GM18858 (cell line): ENCODE results near the gene ATP5F1D.

Source experiments
- ATAC-seq: cut with Tn5 transposase; IDR thresholded peaks from one replicate; pipeline ENCODE4 v1.9.1; 2021; ENCODE audit not compliant: unreplicated experiment

The ATP5F1D gene

DNA sequence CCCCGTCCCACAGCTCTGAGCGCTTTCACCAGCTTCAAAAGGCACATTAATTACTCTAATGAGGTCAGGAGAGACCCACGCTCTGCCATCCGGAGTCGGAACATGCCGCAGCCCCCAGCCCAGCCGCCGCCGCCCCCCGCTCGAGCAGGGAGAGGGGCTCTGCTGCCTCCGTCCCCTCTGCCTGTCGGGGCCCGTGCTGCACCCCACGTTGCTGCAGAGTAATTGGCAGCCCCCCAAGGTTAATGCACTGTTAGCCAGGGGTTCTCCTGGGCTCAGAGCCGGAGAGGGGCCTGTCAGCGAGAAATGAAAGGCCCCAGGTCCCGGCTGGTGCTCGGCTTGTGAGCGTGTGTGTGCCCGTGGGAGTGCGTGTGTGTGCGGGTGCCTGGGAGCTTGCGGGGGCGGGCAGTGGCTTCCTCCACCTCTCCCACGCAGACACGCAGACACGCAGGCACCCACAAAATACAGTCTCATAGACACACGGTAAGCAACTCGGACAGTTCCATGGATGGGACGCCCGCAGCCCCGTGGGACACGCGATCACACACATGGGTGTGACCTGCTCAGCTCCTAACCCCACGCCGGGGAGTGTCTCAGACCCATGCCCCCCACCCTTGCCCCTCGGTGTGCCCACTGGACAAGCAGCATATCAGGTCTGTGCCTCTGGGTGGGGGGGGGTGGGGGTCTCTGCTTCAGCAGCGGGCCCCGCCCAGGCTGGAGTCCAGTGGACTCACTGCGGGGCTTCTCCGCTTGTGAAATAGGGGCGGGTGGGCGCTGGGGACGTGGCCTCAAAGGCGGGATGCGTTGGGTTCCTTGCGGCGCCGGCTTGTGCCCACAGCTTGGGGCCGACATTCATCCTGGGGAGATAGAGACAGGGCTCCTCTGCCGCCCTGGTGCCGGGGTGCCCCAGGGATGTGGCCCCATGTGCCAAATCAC, 39.4 kb downstream of the ATP5F1D start:
- ATAC-seq: no peak

DNA sequence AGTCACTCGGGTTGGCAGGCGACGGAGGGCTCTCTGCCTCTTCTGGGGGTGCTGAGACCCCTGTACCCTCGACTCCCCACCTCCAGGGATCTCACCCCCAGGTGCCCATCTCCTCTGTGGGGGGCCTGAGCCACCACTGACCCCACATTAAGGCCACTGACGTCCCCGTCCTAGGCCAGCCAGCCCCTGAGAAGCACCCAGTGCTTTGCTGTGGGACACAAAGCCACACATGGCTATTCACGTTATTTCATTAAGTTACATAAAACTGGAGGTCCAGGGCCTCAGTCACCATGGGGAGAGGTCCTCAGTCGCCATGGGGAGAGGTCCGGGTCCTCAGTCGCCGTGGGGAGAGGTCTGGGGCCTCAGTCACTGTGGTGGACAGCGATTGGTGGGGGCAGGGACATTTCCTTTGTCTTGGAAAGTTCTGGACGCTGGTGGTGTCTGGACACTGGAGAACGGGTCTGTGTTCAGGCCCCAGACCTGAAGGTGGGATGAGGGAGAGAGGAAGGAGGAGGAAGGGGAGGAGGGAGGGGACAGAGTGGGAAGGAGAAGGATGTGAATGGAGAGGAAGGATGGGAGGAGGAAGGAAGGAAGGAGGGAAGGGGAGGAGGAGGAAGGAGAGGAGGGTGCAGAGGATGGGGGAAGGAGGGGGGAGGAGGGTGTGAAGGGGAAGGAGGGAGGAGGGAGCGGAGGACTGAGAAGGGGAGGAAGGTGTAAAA, 40.2 kb downstream of the ATP5F1D start:
- ATAC-seq: no peak

DNA sequence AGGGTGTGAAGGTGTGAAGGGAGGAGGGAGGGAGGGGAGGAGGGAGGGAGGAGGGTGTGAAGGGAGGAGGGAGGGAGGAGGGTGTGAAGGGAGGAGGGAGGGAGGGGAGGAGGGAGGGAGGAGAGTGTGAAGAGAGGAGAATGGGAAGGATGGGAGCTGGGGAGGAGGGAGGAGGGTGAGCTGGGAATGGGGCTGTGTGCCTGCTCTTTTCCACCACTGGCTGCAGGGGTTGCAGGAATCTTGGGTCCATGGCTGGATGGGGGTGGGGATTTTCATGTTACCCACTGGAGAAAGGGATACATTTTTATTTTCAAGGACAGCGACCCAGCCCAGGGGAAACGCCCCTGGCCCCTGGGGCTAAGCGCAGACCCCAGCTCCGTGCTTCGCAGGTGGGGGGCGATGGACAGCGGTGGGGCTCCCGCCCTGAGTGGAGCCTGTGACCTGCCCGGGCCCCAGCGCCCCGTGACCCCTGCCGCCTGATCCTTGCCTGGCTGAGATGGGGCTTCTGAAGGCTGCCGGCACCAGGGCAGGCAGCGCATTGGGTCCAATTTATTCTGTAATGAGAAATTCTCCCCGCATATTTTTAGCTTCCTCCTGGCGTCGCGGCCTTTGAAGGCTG, 41.1 kb downstream of the ATP5F1D start:
- ATAC-seq: no peak

DNA sequence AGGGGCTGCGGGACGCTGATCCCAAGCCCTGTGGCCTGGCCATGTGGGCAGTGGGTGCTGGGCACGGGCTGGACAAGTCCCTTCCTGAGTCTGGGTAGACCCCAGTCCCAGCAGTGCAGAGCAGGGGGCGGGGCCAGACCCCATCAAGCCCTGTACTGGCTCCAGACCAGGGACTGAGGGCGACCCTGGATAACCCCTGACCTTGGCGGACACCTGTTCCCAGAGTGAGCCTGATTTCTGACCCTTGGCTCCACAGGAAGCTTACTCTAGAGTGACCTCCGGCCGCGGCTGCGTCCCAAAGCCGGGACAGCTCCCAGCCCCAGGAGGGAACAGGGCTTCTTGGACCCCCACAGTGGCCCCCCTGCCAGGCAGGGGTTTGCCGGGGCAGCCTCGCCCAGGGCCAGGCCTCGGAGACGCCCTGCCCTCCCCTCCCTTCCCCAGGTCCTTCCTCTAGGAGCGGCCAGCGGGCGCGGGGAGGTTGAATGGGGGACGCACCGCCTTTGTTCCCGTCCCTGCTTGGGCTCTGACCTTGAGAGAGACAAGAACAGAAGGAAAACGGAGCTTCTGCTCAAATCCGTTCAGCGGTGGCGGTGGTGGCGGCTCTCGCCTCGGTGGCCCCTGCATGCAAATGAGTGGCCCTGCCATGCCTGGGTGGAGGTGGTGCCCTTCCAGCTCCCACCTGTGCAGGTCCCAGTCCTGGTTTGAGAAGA, 41.8 kb downstream of the ATP5F1D start:
- ATAC-seq: no peak

DNA sequence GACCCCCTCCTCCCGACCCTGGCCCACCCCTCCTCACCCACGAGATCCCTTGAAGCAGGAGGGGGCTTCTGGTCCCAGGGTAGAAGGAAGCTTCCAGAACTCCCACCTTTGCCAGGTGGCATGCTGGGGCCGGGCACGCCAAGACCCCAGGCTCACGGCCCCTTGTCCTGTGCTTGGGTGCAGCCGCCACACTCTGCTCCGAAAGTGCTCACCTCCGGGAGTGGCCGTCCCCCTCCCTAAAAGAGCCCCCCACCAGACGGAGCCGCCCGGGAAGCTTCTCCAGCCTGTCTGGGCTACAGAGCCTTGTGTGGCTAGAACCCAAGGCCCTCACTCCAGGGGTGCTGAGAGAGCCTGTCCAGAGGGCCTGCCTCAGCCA, 42.4 kb downstream of the ATP5F1D start:
- ATAC-seq: no peak

DNA sequence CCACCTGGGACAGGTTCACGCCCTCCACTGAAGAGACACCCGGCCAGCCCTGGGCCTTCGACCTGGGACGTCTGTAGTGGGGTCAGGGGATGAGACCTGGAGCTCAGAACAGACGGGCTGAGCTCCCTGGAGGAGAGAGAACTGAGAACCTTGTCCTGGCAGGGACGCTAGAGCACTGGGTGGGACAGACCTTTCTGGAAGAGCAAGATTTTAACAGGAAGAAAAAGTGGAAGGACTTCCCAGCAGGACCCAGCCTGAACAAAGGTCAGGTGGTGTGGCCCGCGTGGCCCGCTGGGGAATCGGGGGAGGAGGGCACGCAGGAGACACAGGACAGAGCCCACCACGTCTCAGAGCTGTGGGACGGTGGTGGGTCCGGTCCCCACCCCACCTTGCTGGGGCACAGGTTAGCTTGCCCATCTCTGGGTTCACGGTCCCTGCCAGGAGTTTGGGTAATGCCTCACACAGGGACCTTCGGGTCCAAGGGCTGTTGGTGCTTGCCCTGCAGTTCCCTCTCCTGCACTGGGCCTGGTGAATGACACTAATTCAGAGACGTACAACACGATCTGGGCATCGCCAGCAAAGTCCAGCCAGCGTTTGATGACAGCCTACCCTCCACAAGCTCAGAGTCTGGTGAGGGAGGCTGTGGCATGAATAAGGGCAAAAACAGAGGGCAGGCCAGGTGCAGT, 42.9 kb downstream of the ATP5F1D start:
- ATAC-seq: no peak

DNA sequence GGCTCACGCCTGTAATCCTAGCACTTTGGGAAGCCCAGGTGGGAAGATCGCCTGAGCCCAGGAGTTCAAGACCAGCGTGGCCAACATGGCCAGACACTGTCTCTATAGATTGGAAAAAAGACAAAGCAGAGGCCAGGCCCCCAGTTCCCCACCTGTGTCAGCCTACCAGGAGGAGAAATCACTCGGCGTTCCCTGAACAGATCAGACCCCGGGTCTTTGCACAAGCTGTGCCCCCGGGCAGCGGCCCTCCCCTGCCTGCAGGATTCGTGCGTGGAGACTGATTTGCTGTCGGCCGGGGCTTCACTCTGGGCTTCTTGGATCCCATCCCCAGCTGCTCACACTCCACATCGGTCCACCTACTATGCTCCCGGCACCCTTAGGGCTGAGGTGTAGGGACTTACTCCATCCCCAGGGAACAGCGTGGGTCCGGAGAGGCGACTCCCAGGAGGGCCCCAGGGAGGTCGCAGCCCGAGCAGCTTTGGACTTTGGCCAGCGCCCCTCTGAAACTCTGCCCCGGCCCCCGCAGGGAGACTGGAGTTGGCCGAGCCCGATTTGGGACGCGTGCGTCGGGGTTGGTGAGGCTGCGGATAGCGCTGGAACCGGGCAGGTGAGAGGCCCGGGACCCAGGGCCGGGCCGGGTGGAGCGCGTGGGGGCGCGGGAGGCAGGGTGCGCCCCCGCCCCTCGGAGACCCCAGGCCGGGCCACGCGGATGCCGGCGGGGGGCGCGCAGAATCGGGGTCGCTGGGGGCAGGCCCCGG, 43.6 kb downstream of the ATP5F1D start:
- ATAC-seq: no peak

DNA sequence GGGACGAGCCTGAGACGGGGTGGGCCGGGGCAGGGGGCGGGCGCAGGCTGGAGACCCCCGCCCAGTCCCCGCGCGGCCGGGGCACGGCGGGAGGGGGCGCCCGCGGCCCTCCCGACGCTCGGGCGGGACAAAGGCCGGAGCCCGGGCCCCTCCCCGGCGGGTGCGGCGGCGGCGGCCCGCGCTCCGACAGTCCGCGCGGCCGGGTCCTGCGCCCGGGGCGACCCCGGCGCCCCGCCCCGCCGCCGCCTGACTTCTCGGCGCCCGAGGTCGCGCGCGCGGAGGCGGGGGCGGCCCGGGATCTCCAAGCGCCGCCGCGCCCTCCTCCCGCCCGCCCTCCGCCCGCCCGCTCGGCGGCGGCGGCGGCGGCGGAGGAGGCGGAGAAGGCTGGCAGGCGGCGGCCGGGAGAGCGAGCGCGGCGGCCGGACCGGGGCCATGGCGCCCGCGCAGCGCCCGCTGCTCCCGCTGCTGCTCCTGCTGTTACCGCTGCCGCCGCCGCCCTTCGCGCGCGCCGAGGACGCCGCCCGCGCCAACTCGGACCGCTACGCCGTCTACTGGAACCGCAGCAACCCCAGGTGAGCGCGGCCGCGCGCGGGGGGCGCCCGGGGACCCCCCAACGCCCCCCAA, 44.3 kb downstream of the ATP5F1D start, which contains the start of gene EFNA2:
EFNA2 (plus strand) TSS at position 137 of the 624 bp plus-strand sequence; CDS start at position 433, 296 bp downstream.
- ATAC-seq: no peak

DNA sequence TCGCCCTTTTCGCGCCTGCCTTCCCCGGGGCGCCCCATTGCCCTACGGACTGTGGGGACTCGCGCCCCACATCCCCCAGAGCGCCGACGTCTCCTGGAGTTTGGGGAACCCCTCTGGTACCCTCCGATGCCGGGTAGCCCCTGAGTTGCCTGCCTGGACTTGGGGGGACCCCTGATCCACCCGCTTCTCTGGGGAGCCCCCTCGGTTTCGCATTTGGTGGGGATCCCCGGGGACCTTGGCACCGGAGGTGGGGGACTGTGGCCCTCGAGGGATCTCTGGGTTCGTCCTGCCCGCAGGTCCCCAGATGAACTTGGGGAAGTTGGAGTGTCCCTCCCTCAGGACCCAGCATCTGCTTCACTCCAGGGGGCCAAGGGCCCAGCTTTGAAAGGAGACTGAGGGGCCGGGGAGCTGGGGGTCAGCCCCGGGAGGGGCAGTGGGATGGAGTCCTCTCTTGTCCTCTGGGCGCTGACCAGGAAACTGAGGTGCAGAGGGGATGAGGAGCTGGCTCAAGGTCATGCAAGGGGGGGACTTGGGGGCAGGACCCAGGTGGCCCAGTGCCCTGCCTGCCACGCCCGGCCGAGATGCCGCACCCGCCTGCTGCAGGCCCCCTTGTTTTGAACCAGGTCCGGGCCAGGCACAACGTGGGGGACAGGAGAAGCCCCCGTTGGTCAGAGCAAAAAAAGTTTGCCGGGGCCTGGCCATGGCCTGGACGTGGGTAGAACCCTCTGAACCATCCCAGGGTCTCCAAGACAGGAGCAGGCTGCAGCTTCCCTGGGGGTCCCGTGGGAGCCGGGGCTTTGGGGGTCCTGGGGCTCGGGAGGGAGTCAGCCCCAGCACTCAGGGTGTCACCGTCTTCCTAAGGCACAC, 45.2 kb downstream of the ATP5F1D start:
- no peak for ATAC-seq

DNA sequence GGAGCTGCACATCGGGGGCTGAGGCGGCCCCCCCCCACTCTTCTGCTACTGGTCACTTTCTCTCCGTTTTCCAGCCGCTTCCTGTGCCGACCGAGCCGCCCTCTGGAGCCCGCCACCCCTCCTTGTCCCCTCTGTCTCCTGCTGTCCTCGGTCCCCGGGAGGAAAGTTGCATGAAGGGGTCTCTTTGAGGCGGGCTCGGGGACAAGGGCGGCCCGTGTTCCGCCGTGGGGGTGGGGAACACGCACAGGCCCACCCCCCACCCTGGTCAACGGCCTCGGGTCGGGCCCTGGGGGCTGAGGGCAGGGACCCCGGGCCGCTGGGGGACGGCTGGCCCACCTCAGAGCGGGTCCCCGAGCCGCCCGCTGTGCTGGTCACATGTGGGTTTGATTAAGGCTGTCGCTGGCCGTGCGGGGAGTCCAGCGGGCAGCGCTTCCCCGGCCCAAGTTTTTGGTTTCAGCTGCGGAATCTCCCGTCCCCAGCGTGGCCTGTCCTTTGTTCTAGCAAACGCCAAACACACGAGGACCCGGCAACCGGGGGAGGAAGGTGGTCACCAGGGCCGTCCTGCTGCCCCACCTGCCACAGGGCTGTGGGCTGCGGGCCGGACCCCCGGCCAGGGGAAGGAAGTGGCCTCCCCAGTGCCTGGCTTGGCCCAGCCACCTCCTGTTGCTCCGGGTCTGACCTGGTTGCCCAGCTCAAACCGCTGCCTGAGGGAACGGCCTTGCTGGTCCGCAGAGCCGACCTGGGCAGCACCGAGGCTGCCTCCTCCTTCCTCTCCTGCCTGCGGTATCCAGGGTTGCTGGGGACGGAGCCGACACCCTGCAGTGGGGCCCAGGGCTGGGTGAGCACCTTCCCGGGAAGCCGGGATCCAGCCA, 46.0 kb downstream of the ATP5F1D start:
- ATAC-seq: no peak

DNA sequence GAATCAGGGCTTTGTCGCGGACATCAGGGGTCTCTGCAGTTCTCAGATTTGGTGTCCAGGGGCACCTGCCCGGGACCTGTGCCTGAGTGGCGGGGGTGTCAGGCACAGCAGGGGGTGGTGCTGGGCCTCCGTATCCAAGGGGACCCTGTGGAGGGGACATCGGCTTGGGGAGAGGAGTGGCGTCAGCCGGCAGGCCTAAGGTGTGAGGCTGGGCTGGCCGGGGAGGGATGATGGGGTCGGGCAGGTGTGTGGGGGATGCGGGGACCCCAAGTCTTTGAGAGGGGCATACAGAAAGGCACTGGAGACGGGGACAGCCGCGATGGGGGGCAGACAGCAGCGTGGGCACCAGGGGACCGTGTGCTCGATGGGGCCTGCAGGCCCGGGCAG, 46.7 kb downstream of the ATP5F1D start:
- ATAC-seq: no peak

DNA sequence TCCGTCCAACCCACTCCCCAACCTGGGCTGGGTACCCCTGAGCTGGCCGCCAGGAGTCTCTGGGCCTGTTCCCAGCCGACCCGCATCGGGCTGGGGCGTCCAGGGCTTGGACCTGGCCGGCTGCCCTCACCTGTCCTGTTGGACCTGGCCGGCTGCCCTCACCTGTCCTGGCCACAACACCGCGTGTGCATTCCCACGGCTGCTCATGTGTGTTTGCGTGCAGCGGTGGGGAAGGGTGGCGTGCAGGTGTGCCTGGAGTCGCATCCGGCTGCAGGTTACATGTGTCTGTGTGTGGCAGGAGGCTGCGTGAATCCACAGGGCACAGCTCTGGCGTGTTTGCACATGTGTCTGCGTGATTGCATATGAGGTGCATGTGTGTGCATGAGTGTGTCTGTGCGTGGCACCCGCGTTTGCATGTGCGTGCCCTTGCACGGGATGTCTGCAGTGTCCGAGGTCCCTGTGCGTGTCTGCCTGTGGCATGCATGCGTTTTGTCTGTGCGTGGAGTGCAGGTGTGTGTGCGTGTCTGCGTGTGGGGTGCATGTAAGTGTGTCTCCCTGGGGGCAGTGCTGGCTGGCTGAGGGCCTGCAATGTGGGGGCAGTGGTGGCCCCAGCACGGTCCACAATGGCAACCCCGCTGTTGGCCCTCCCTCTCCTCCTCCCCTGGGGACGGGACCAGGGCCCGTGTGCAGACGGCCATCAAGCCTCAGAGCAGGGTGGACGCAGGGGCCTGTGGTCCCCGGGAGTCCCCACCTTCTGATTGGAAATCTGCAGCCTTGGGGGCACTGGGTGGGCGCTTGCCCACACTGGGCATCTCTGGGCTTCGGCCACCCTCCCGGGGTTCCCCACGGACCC, 47.5 kb downstream of the ATP5F1D start:
- no peak for ATAC-seq

DNA sequence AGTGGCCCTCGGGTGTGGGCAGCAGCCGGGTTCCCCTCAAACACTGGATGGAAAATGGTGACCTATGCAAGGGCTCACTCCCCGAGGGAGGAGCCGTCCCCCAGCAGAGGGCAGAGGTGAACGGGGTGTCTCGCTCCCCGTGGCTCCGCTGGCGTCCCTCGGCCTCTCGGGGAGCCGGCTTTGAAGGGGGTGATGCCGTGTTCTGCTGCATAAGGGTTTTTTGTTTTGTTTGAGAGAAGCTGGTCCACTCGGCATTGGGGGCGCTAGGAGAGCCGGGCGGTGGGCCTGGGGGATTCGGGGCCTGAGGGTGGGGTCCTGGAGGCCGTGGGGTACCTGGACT, 48.1 kb downstream of the ATP5F1D start:
- no peak for ATAC-seq

DNA sequence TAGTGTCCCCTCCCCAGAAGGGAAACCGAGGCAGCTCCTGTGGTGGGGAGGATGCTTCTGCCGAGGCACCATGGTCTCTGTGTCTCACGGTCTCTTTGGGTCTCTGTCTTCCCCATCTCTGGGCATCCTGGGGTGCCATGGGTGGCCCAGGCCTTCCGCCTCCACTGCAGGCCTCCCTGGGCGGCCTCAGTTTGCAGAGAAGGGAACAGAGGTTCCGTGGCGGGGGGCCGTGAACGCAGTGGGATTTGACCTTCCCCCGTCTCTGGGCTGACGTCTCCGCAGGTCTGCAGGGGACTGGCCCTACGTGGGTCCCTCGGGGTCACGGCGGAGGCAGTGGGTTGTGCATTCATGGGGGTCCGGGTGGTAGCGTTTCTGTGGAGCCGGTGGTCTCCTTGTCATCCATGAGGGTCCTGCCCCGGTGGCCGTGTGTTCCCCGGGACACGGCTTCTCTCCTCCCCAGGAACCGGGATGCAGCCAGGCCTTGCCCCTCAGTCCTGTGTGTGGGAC, 48.7 kb downstream of the ATP5F1D start:
- no peak for ATAC-seq

DNA sequence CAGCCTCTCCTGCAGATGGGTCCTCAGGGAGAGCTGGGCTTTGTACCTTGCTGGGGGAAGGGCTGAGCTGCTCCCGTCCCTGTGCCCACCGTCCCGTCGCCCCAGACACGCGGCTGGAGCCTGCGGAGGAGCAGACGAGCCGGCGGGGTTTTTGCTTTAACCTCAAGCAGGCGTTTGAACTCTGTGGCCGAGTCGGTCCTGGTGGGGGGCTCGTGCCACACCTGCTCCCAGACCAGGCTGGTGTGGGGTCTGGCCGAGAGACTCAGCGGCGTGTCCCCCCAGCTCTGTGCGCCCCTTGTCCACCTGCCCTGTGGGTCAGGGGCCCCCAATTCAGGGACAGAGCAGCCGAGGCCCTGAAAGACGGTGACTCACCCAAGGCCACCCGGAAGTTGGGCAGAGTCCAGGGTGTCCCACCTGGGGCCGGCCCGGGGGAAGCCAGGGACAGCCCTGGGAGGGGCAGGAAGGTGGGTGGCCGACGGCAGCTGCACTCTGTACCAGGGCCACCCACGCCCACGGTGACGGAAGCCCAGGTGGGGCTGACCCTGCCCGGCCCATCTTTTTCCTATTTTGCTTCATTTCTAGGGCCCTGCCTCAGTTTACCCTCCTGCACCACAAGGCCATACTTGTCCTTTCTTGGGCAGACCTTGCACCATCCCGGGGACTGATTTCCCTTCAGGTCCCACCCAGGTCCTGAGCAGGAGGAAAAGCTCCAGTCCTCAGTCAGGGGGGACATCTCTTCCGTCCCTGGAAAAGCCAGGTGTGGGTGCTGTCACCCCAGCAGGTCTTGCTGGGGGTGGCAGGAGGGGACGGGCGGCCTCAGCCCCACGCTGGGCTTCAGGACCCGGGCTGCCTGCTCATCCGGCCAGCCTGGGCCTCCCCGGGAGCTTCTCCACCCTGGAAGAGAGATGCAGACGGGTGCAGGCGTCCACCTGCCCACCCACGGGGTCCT, 49.4 kb downstream of the ATP5F1D start:
- ATAC-seq: no peak
